ENCODE data around the gene NYAP2. TPM values are rescaled to one million over a fixed set of nuclear protein-coding genes. Genes with fewer than 3 reads are reported as not detected.

NYAP2 gene
- polyA plus RNA-seq, 2 donors = 0.08 to 0.09 TPM

DNA sequence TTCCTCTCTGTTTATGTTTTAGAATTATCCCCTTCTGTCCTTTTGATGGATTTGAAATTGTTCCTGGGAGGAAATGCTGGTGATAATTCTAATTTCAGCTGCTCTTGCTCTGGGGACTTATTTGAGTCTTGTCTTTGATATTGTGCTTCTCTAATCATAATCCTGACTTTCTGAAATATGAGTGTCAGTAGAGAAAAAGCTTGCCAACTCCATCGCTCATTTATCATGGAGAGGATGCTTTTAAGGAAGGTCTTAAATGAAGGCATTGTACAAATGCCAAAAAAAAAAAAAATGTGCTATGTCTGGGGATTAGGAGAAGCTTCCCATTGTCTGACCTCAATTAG, 159.5 kb downstream of the NYAP2 start:
- Histone ChIP-seq H3K4me1 (ENCODE audit: control insufficient read depth in 2 of 2, insufficient read depth in 2 of 2, low read length in 1 of 2) (no peaks in the 10 kb centered on the region), H3K27ac (ENCODE audit: low read depth in 2 of 2, low read length in 1 of 2) (no peak overlapping the region), H3K27me3 (ENCODE audit: control insufficient read depth in 1 of 2, insufficient read depth in 2 of 2, low read length in 2 of 2) (no peaks in the 10 kb centered on the region), H3K36me3 (ENCODE audit: control insufficient read depth in 2 of 2, insufficient read depth in 2 of 2, low read length in 1 of 2) (no peaks in the 10 kb centered on the region), H3K9me3 (ENCODE audit: control insufficient read depth in 2 of 2, insufficient read depth in 1 of 2, low read depth in 1 of 2, low read length in 1 of 2) (no peaks in the 10 kb centered on the region), H3K4me3 (ENCODE audit: low read depth in 1 of 2, low read length in 2 of 2) (no peak overlapping the region)
- 49 to 64% methylated on average over 1 of the region's 1 CpG for WGBS, 2 donors

DNA sequence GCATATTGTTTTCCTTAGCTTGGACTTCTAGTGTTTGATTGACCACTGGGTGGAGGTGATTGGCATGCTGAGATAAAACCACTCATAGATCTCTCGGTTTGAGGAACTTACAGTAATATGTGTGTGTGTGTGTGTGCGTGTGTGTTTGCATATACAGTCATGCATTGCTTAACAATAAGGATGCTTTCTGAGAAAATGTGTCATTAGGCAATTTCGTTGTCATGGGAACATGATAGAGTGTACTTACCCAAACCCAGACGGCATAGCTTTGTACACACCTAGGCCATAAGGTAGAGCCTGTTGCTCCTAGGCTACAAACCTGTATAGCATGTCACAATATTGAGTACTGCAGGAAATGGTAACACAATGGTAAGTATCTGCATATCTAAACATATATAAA, 167.3 kb downstream of the NYAP2 start:
- Histone ChIP-seq H3K4me1 (ENCODE audit: control insufficient read depth in 2 of 2, insufficient read depth in 2 of 2, low read length in 1 of 2) (no peaks in the 10 kb centered on the region), H3K27ac (ENCODE audit: low read depth in 2 of 2, low read length in 1 of 2) (no peak overlapping the region), H3K27me3 (ENCODE audit: control insufficient read depth in 1 of 2, insufficient read depth in 2 of 2, low read length in 2 of 2) (no peaks in the 10 kb centered on the region), H3K36me3 (ENCODE audit: control insufficient read depth in 2 of 2, insufficient read depth in 2 of 2, low read length in 1 of 2) (no peaks in the 10 kb centered on the region), H3K9me3 (ENCODE audit: control insufficient read depth in 2 of 2, insufficient read depth in 1 of 2, low read depth in 1 of 2, low read length in 1 of 2) (peaks cover 0 to 3% of the 10 kb centered on the region in 2 donors), H3K4me3 (ENCODE audit: low read depth in 1 of 2, low read length in 2 of 2) (no peak overlapping the region)
- WGBS, 2 donors = 55 to 60% methylated on average over 4 of the region's 4 CpGs

DNA sequence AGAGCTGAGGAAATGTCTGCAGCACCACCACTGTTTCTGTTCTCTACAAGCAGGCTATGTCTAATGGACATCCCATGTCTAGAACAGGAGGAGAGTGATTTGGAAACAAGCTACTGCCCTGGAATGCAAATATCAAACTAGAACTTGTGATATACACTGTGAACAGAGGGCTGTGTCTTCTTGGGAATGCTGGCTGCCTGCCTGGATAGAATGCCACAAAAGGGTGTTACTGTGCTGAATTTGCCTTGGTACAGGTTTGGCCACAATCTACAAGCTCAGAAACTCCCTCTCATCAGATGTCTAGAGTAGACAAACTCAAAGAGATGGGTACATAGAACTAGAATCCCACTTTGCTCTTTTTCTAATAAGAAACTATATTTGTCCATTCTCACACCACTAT, 170.5 kb downstream of the NYAP2 start:
- Histone ChIP-seq H3K4me3 (ENCODE audit: low read depth in 1 of 2, low read length in 2 of 2) (no peak overlapping the region), H3K27me3 (ENCODE audit: control insufficient read depth in 1 of 2, insufficient read depth in 2 of 2, low read length in 2 of 2) (no peaks in the 10 kb centered on the region), H3K27ac (ENCODE audit: low read depth in 2 of 2, low read length in 1 of 2) (no peak overlapping the region), H3K9me3 (ENCODE audit: control insufficient read depth in 2 of 2, insufficient read depth in 1 of 2, low read depth in 1 of 2, low read length in 1 of 2) (peaks cover 0 to 3% of the 10 kb centered on the region in 2 donors), H3K36me3 (ENCODE audit: control insufficient read depth in 2 of 2, insufficient read depth in 2 of 2, low read length in 1 of 2) (no peaks in the 10 kb centered on the region), H3K4me1 (ENCODE audit: control insufficient read depth in 2 of 2, insufficient read depth in 2 of 2, low read length in 1 of 2) (no peaks in the 10 kb centered on the region)

DNA sequence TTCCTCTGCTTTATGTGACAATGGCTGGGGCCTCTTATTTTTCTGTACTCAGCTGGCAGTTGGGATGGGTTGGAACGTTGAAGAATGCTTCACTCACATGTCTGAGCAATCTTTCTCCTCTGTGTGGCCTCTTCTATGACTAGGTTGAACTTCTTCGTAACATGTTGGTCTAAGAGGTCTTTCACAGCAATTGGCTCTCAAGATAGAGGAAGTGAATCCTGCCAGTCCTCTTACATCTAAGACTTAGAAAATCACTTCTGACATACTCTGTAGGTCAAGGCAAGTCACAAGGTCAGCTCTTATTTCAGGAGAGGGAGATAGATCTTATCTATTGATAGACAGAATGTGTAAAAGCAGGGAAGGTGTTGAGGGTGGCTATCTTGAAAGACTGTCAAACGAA, 174.1 kb downstream of the NYAP2 start:
- Histone ChIP-seq H3K4me1 (ENCODE audit: control insufficient read depth in 2 of 2, insufficient read depth in 2 of 2, low read length in 1 of 2) (no peaks in the 10 kb centered on the region), H3K4me3 (ENCODE audit: low read depth in 1 of 2, low read length in 2 of 2) (no peak overlapping the region), H3K27me3 (ENCODE audit: control insufficient read depth in 1 of 2, insufficient read depth in 2 of 2, low read length in 2 of 2) (no peaks in the 10 kb centered on the region), H3K36me3 (ENCODE audit: control insufficient read depth in 2 of 2, insufficient read depth in 2 of 2, low read length in 1 of 2) (no peaks in the 10 kb centered on the region), H3K27ac (ENCODE audit: low read depth in 2 of 2, low read length in 1 of 2) (no peak overlapping the region), H3K9me3 (ENCODE audit: control insufficient read depth in 2 of 2, insufficient read depth in 1 of 2, low read depth in 1 of 2, low read length in 1 of 2) (peaks cover 0 to 3% of the 10 kb centered on the region in 2 donors)
- 53 to 63% methylated on average over 3 of the region's 3 CpGs for WGBS, 2 donors

DNA sequence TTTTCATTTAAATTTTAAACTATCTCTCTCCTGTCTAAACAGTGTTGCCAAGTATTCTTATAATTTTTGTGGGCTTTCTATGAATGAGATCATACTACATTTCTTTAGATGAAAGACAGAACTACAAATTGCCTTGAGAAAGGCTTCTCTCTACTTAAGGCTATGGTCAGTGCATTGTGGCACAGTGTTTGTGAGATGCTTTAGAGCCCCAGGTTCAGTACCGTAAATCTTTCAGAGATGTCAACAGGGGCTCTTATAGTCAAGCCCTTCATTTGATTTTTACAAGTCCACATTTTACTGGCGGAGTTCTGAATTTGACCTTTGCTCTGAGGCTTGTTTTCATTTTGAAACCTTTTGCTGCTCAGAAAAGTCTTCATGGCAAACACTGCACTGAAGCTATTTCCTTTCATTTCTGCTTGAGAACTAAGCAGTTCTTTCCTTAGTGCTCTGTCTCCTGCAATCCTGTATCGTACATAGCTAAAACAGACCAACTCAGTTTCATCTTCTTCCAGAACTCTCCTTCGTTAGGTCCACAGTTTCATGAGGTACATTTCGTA, 175.2 kb downstream of the NYAP2 start:
- Histone ChIP-seq H3K9me3 (ENCODE audit: control insufficient read depth in 2 of 2, insufficient read depth in 1 of 2, low read depth in 1 of 2, low read length in 1 of 2) (peaks cover 0 to 3% of the 10 kb centered on the region in 2 donors), H3K27me3 (ENCODE audit: control insufficient read depth in 1 of 2, insufficient read depth in 2 of 2, low read length in 2 of 2) (no peaks in the 10 kb centered on the region), H3K27ac (ENCODE audit: low read depth in 2 of 2, low read length in 1 of 2) (no peak overlapping the region), H3K36me3 (ENCODE audit: control insufficient read depth in 2 of 2, insufficient read depth in 2 of 2, low read length in 1 of 2) (no peaks in the 10 kb centered on the region), H3K4me3 (ENCODE audit: low read depth in 1 of 2, low read length in 2 of 2) (no peak overlapping the region), H3K4me1 (ENCODE audit: control insufficient read depth in 2 of 2, insufficient read depth in 2 of 2, low read length in 1 of 2) (no peaks in the 10 kb centered on the region)
- 67% methylated on average over 5 of the region's 5 CpGs for WGBS, 2 donors

DNA sequence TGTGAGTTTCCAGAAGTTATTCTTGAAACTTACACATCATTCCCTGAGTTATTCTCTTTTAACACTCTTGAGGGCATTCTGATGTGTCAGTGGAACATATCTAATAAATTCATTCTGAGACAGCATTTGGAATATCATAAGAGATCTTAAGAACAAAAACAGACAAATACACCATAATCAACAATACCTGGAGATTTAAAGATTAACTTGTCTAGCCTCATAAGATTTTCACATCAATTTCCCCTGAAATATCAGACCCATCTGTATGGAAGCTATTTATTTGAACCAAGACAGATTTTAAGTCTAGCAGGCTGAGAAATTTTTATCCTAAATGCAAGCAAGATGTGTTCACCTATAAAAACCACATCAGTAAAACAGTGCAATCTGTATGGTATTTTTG, 181.6 kb downstream of the NYAP2 start:
- Histone ChIP-seq H3K4me1 (ENCODE audit: control insufficient read depth in 2 of 2, insufficient read depth in 2 of 2, low read length in 1 of 2) (no peaks in the 10 kb centered on the region), H3K4me3 (ENCODE audit: low read depth in 1 of 2, low read length in 2 of 2) (no peak overlapping the region), H3K36me3 (ENCODE audit: control insufficient read depth in 2 of 2, insufficient read depth in 2 of 2, low read length in 1 of 2) (no peaks in the 10 kb centered on the region), H3K27me3 (ENCODE audit: control insufficient read depth in 1 of 2, insufficient read depth in 2 of 2, low read length in 2 of 2) (no peaks in the 10 kb centered on the region), H3K9me3 (ENCODE audit: control insufficient read depth in 2 of 2, insufficient read depth in 1 of 2, low read depth in 1 of 2, low read length in 1 of 2) (peaks cover 3 to 6% of the 10 kb centered on the region in 2 donors), H3K27ac (ENCODE audit: low read depth in 2 of 2, low read length in 1 of 2) (no peak overlapping the region)

DNA sequence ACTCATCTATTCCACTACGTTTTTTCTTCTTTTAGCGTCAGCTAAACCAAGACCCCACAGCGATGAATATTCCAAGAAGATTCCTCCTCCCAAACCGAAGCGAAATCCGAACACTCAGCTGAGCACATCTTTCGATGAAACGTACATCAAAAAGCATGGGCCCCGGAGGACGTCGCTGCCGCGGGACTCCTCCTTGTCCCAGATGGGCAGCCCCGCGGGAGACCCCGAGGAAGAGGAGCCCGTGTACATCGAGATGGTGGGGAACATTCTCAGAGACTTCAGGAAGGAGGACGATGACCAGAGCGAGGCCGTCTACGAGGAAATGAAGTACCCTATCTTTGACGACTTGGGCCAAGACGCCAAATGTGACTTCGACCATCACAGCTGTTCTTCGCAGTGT, 182.4 kb downstream of the NYAP2 start:
- Histone ChIP-seq H3K27ac (ENCODE audit: low read depth in 2 of 2, low read length in 1 of 2) (no peak overlapping the region), H3K4me3 (ENCODE audit: low read depth in 1 of 2, low read length in 2 of 2) (no peak overlapping the region), H3K36me3 (ENCODE audit: control insufficient read depth in 2 of 2, insufficient read depth in 2 of 2, low read length in 1 of 2) (no peaks in the 10 kb centered on the region), H3K9me3 (ENCODE audit: control insufficient read depth in 2 of 2, insufficient read depth in 1 of 2, low read depth in 1 of 2, low read length in 1 of 2) (peaks cover 3 to 6% of the 10 kb centered on the region in 2 donors), H3K4me1 (ENCODE audit: control insufficient read depth in 2 of 2, insufficient read depth in 2 of 2, low read length in 1 of 2) (no peaks in the 10 kb centered on the region), H3K27me3 (ENCODE audit: control insufficient read depth in 1 of 2, insufficient read depth in 2 of 2, low read length in 2 of 2) (no peaks in the 10 kb centered on the region)
- WGBS, 2 donors = 94% methylated on average over 26 of the region's 26 CpGs

DNA sequence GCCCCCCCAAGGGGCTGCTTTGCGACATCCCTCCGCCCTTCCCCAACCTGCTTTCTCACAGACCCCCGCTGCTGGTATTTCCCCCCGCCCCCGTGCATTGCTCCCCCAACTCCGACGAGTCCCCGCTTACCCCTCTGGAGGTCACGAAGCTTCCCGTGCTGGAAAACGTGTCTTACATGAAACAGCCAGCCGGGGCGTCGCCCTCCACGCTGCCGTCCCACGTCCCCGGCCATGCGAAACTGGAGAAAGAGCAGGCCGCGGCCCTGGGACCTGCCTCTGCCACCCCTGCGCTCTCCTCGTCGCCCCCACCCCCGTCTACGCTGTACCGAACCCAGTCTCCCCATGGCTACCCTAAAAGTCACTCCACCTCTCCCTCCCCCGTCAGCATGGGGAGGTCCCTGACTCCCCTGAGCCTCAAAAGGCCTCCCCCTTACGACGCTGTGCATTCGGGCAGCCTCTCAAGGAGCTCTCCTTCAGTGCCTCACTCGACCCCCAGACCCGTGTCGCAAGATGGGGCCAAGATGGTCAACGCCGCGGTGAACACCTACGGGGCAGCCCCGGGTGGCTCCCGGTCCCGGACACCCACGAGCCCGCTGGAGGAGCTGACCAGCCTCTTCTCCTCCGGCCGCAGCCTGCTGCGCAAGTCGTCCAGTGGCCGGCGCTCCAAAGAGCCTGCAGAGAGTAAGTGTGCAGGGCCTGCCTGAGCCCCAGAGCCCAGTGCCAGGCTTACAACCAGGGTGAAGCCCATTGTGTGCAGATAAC, 183.0 kb downstream of the NYAP2 start:
- H3K36me3 ChIP-seq (ENCODE audit: control insufficient read depth in 2 of 2, insufficient read depth in 2 of 2, low read length in 1 of 2) = no peaks in the 10 kb centered on the region
- 94 to 96% methylated on average over 49 of the region's 49 CpGs for WGBS, 2 donors
- H3K27ac ChIP-seq (ENCODE audit: low read depth in 2 of 2, low read length in 1 of 2) = no peak overlapping the region
- peaks cover 3 to 6% of the 10 kb centered on the region in 2 donors for H3K9me3 ChIP-seq (ENCODE audit: control insufficient read depth in 2 of 2, insufficient read depth in 1 of 2, low read depth in 1 of 2, low read length in 1 of 2)
- H3K4me1 ChIP-seq (ENCODE audit: control insufficient read depth in 2 of 2, insufficient read depth in 2 of 2, low read length in 1 of 2) = no peaks in the 10 kb centered on the region
- H3K27me3 ChIP-seq (ENCODE audit: control insufficient read depth in 1 of 2, insufficient read depth in 2 of 2, low read length in 2 of 2) = no peaks in the 10 kb centered on the region
- no peak overlapping the region for H3K4me3 ChIP-seq (ENCODE audit: low read depth in 1 of 2, low read length in 2 of 2)

DNA sequence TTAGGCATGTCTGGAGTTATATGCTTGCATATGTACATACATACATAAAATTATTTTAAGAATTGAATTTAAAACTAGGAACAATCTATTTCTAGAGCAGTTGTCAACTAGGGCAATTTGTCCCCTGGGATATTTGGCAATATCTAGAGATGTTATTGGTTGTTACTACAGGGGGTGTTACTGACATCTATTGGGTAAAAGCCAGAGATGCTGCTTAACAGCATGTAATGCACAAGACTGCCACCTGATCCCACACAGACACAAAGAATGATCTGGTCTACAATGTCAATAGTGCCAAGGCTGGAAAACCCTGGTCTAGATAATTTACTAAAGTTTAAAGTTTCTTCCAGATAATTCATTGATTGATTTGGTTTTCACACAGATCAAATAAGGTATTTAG, 185.3 kb downstream of the NYAP2 start:
- H3K4me1 ChIP-seq (ENCODE audit: control insufficient read depth in 2 of 2, insufficient read depth in 2 of 2, low read length in 1 of 2) = no peaks in the 10 kb centered on the region
- no peak overlapping the region for H3K27ac ChIP-seq (ENCODE audit: low read depth in 2 of 2, low read length in 1 of 2)
- H3K36me3 ChIP-seq (ENCODE audit: control insufficient read depth in 2 of 2, insufficient read depth in 2 of 2, low read length in 1 of 2) = no peaks in the 10 kb centered on the region
- no peaks in the 10 kb centered on the region for H3K27me3 ChIP-seq (ENCODE audit: control insufficient read depth in 1 of 2, insufficient read depth in 2 of 2, low read length in 2 of 2)
- H3K9me3 ChIP-seq (ENCODE audit: control insufficient read depth in 2 of 2, insufficient read depth in 1 of 2, low read depth in 1 of 2, low read length in 1 of 2) = peaks cover 3 to 6% of the 10 kb centered on the region in 2 donors
- H3K4me3 ChIP-seq (ENCODE audit: low read depth in 1 of 2, low read length in 2 of 2) = no peak overlapping the region

DNA sequence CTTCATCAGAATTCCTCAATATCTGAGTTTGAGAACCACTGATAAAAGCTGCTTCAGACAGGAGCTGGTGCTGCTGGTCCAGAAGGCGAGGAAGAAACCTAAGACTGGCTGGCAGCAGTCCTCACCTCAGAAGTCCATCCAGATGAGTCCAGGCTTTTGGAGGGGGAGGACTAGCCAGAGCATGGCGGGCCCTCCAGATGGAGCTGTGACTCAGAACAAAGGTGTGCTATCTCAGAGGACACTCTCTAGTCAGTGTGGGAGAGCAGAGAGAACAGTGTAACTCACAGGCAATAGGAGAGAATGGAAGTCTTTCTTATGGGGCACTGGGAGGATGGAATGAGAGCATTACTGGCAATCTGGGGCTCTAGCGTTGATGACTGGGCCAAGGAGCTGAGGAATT, 191.4 kb downstream of the NYAP2 start:
- H3K27ac ChIP-seq (ENCODE audit: low read depth in 2 of 2, low read length in 1 of 2) = no peak overlapping the region
- no peaks in the 10 kb centered on the region for H3K9me3 ChIP-seq (ENCODE audit: control insufficient read depth in 2 of 2, insufficient read depth in 1 of 2, low read depth in 1 of 2, low read length in 1 of 2)
- H3K27me3 ChIP-seq (ENCODE audit: control insufficient read depth in 1 of 2, insufficient read depth in 2 of 2, low read length in 2 of 2) = no peaks in the 10 kb centered on the region
- H3K36me3 ChIP-seq (ENCODE audit: control insufficient read depth in 2 of 2, insufficient read depth in 2 of 2, low read length in 1 of 2) = no peaks in the 10 kb centered on the region
- H3K4me1 ChIP-seq (ENCODE audit: control insufficient read depth in 2 of 2, insufficient read depth in 2 of 2, low read length in 1 of 2) = no peaks in the 10 kb centered on the region
- no peak overlapping the region for H3K4me3 ChIP-seq (ENCODE audit: low read depth in 1 of 2, low read length in 2 of 2)
- WGBS, 2 donors = 83 to 89% methylated on average over 3 of the region's 3 CpGs

Data from esophagus (tissue), 2 donors.